Measurements from ENCODE around the gene SBSN.
A peak's percentile ranks its signal among the peaks of the same experiment; 100 is the strongest.

The SBSN gene

GRCh38 chr19:35558400-35559280, 30.5 kb upstream of the SBSN start:
- POLR2A ChIA-PET: interaction anchor here (1.4 to 1.6 kb wide), 2 partner anchors 48 to 86 kb away, joined by 5 to 9 read pairs; no protein-coding TSS in a partner anchor
- CTCF ChIA-PET: interaction anchor here (1.0 to 1.9 kb wide), 2 partner anchors 10 to 50 kb away, joined by 3 to 8 read pairs; no protein-coding TSS in a partner anchor
- peak; percentile 22 for DNase-seq (ENCODE audit: extremely low spot score)
- TF ChIP-seq CTBP1 (IDR thresholded peaks at IDR 0.05; ENCODE audit: borderline replicate concordance) (no peak), BHLHE40 (IDR thresholded peaks at IDR 0.05; ENCODE audit: borderline replicate concordance) (no peak), ZNF384 (IDR thresholded peaks at IDR 0.05) (no peak), ARNT (IDR thresholded peaks at IDR 0.05) (no peak), HDGF (IDR thresholded peaks at IDR 0.05; ENCODE audit: borderline replicate concordance) (no peak), ELF4 (IDR thresholded peaks at IDR 0.05) (no peak), PKNOX1 (IDR thresholded peaks at IDR 0.05) (no peak), NFRKB (IDR thresholded peaks at IDR 0.05) (no peak), SP1 (IDR thresholded peaks at IDR 0.05) (no peak), LEF1 (IDR thresholded peaks at IDR 0.05; ENCODE audit: borderline replicate concordance) (no peak), SUZ12 (IDR thresholded peaks at IDR 0.05) (no peak), FOXK2 (IDR thresholded peaks at IDR 0.05) (no peak), TARDBP (IDR thresholded peaks at IDR 0.05) (no peak)

GRCh38 chr19:35557539-35558399, 29.7 kb upstream of the SBSN start:
- TF ChIP-seq HDGF (IDR thresholded peaks at IDR 0.05; ENCODE audit: borderline replicate concordance) (no peak), NFRKB (IDR thresholded peaks at IDR 0.05) (no peak), SP1 (IDR thresholded peaks at IDR 0.05) (peak; percentile 84), PKNOX1 (IDR thresholded peaks at IDR 0.05) (no peak), L3MBTL2 (conservative IDR thresholded peaks at IDR 0.05) (peak; percentile 69), TARDBP (IDR thresholded peaks at IDR 0.05) (no peak), ZNF384 (IDR thresholded peaks at IDR 0.05) (no peak)
- DNase-seq (ENCODE audit: extremely low spot score): peak; percentile 96
- POLR2A ChIA-PET: interaction anchor here (0.9 to 1.6 kb wide), 4 partner anchors 47 to 91 kb away, joined by 5 to 9 read pairs (median 6); partner anchors contain the start of gene HAUS5
- CTCF ChIA-PET: interaction anchor here (0.5 to 1.9 kb wide), 3 partner anchors 9 to 349 kb away, joined by 3 to 8 read pairs (median 3); no protein-coding TSS in a partner anchor

DNA sequence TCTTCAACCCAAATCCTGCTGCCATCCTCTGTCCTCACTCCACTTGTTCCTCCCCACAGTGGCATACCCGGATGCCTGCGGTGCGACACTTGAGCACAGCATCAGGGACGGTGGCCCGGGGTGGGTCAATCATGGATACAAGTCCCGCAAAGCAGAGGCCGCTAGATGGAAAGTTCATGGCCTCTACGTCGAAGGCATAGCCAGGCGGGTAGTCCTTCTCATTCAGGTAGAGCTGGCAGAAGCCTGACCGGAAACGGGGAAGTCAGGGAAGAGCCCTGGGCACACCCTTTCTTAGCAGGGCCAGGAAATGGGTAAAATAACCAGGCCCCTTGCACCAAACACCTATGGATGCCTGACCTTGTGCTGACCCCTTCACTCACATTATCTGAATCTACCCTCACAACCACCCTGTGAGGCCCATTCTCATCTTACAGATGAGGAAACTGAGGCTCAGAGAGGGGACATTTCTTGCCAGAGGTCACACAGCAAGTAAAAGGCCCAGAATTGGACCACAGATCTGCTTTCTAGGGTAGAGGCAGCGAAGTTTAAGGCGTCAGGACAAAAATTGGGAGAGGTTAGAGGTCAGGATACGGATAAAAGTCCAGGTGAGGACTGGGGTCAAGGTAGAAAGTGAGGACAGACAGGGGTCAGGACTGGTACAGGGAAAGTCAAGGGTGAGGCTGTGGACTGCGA, 28.9 kb upstream of the SBSN start:
- TF ChIP-seq SUZ12 (IDR thresholded peaks at IDR 0.05) (no peak), PKNOX1 (IDR thresholded peaks at IDR 0.05) (no peak), FOXK2 (IDR thresholded peaks at IDR 0.05) (no peak), TARDBP (IDR thresholded peaks at IDR 0.05) (no peak), BHLHE40 (IDR thresholded peaks at IDR 0.05; ENCODE audit: borderline replicate concordance) (no peak), ELF4 (IDR thresholded peaks at IDR 0.05) (no peak)
- DNase-seq (ENCODE audit: extremely low spot score): no peak
- ChIA-PET CTCF (interaction anchor here (1.4 to 1.9 kb wide), 2 partner anchors 8 to 263 kb away, joined by 3 to 8 read pairs; no protein-coding TSS in a partner anchor), POLR2A (interaction anchor here (0.9 to 1.6 kb wide), 4 partner anchors 47 to 92 kb away, joined by 5 to 9 read pairs (median 6); partner anchors contain the start of gene HAUS5)

DNA sequence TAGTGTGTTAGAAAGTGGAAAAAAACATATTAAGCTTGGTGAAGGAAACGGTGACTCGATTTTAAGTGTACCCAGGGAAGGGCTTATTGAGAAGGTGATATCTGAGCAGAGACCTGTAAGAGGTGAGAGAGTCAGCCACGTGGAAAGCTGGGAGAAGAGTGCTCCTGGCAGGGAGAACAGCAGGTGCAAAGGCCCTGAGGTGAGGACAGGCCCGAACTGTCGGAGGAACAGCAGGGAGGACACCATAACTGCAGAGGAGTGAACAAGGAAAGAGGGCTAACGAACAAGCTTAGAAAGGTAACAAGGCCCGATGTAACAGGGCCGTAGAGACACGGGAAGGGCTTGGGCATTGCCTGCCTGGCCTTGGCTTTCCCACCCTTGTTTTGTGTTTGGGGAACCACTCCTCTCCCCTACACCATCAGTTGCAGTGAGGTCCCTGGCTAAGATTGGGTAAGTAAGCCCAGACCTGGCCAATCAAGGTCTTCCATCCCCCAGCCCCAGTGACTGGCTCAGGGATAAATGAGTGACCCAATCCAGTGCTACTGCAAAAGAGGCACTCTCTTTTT, 28.0 kb upstream of the SBSN start:
- TF ChIP-seq CTBP1 (IDR thresholded peaks at IDR 0.05; ENCODE audit: borderline replicate concordance) (no peak), FOXK2 (IDR thresholded peaks at IDR 0.05) (no peak), FOXA1 (IDR thresholded peaks at IDR 0.05) (no peak), L3MBTL2 (conservative IDR thresholded peaks at IDR 0.05) (no peak), TARDBP (IDR thresholded peaks at IDR 0.05) (no peak), BHLHE40 (IDR thresholded peaks at IDR 0.05; ENCODE audit: borderline replicate concordance) (no peak), FOXM1 (IDR thresholded peaks at IDR 0.05; ENCODE audit: borderline replicate concordance) (no peak), ZNF384 (IDR thresholded peaks at IDR 0.05) (no peak)
- ChIA-PET CTCF (interaction anchor here (0.7 to 1.4 kb wide), 3 partner anchors 49 to 264 kb away, joined by 3 read pairs; no protein-coding TSS in a partner anchor), POLR2A (no interaction called here)
- DNase-seq (ENCODE audit: extremely low spot score): no peak

DNA sequence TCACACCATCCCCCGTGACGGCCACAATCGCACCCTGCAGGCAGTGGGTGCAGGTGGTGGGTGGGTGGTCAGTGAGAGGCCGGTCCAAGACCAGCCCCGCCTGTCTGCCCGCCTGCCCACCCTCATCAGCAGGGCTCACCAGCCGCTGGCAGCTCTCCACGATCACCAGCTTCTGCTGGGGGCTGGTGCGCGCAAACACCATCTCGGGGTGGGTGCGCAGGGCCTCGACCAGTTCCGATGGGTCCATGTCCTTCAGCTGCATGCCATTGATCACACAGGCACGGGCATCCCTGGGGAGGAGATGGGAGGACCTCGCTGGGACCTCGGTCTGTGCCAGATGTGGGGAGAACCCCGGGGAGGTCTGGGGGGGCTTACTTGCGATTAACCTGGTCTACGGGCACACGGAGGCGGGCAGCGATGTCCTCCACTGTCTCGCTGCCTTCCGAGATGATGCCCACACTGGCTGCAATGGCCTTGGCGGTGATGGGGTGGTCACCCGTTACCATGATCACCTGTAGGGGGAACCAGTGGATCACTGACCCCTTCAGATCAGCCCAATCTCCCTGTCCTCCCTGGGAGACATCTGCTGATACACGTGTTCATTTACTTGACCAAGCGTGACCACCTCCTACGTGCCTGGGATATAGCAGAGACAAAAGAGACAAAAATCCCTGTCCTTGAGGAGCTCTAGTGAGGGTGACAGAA, 27.3 kb upstream of the SBSN start:
- DNase-seq (ENCODE audit: extremely low spot score): peak; percentile 54
- TF ChIP-seq ELF4 (IDR thresholded peaks at IDR 0.05) (no peak), PKNOX1 (IDR thresholded peaks at IDR 0.05) (no peak), LEF1 (IDR thresholded peaks at IDR 0.05; ENCODE audit: borderline replicate concordance) (no peak), ARNT (IDR thresholded peaks at IDR 0.05) (no peak), TARDBP (IDR thresholded peaks at IDR 0.05) (no peak), BHLHE40 (IDR thresholded peaks at IDR 0.05; ENCODE audit: borderline replicate concordance) (no peak), NFRKB (IDR thresholded peaks at IDR 0.05) (no peak), ZNF384 (IDR thresholded peaks at IDR 0.05) (no peak), L3MBTL2 (conservative IDR thresholded peaks at IDR 0.05) (no peak), FOXM1 (IDR thresholded peaks at IDR 0.05; ENCODE audit: borderline replicate concordance) (no peak), CTBP1 (IDR thresholded peaks at IDR 0.05; ENCODE audit: borderline replicate concordance) (no peak), FOXK2 (IDR thresholded peaks at IDR 0.05) (no peak), FOXA1 (IDR thresholded peaks at IDR 0.05) (no peak)
- POLR2A ChIA-PET: no interaction called here
- CTCF ChIA-PET: interaction anchor here (0.7 to 1.4 kb wide), 3 partner anchors 50 to 264 kb away, joined by 3 read pairs; no protein-coding TSS in a partner anchor

Data from HEK293T (cell line).